Measurements from ENCODE around the gene OR2AT4.
A peak's percentile ranks its signal among the peaks of the same experiment; 100 is the strongest.
"Not testable (repeated sequence)": the region's sequence is repeated elsewhere in the genome, so short reads cannot be mapped to it uniquely, and the experiment has no call there.

The OR2AT4 gene

GRCh38 chr11:75096456-75097172 is at the start of gene OR2AT4:
Gene OR2AT4, minus strand, starts transcription at chr11:75096876.
- no peak for DNase-seq (ENCODE audit: low read depth)

- no peak for DNase-seq (ENCODE audit: low read depth)
Observed at GRCh38 chr11:75145972-75146519, 49.4 kb upstream of the OR2AT4 start.

- no peak for DNase-seq (ENCODE audit: low read depth)
Observed at GRCh38 chr11:75145196-75145971, 48.7 kb upstream of the OR2AT4 start.

DNA sequence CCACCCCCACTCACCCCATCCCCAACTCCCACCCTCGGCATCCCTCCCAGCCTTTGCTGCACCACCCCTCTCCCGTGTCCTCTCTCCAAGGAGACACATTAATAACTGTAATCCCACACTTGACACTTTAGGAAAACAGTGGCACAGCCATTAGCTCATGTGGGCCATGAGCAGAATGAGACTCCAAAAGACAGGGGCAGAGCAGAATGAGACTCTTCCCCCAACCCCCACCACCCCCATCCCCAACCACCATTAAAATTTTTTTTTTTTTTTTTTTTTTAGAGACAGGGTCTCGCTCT is 48.0 kb upstream of the OR2AT4 start:
- DNase-seq (ENCODE audit: low read depth): no peak

GRCh38 chr11:75143420-75143731 is 46.7 kb upstream of the OR2AT4 start:
- DNase-seq (ENCODE audit: low read depth): no peak

DNA sequence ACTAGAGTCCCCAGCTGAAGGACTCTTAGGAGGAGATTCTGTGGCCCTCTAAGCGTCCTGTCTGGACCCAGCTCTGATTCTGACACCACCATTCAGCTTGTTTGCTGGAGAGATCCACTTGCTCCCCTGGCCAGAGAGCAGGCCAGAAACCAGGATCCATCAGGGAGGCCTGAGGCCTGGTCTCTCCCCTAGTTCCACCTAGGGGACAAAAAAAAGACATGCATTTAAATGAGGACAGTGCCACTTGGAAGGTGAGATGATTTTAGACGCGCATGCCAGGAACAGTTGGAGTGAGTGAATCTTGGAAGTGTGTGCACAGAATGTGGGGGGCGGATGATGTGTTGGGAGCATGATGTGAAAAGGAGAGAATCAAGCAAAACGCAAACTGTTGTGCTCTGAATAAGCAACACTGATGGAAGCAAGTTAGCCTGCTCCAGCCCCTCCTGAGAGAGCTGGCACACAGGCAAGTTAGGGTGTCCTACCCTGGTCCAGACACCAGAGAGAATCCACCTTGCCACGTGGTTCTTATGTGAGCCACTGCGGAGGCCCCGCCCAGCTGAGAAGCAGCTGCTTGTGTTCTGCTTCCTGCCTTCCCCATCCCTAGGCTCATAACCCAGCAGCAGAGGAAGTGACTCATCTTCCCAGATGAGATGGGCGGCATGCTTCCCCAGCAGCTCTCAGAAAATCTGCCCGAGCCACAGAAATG is 46.2 kb upstream of the OR2AT4 start:
- peak; percentile 52 for DNase-seq (ENCODE audit: low read depth)

GRCh38 chr11:75141166-75141565 is 44.5 kb upstream of the OR2AT4 start:
- DNase-seq (ENCODE audit: low read depth): no peak

DNA sequence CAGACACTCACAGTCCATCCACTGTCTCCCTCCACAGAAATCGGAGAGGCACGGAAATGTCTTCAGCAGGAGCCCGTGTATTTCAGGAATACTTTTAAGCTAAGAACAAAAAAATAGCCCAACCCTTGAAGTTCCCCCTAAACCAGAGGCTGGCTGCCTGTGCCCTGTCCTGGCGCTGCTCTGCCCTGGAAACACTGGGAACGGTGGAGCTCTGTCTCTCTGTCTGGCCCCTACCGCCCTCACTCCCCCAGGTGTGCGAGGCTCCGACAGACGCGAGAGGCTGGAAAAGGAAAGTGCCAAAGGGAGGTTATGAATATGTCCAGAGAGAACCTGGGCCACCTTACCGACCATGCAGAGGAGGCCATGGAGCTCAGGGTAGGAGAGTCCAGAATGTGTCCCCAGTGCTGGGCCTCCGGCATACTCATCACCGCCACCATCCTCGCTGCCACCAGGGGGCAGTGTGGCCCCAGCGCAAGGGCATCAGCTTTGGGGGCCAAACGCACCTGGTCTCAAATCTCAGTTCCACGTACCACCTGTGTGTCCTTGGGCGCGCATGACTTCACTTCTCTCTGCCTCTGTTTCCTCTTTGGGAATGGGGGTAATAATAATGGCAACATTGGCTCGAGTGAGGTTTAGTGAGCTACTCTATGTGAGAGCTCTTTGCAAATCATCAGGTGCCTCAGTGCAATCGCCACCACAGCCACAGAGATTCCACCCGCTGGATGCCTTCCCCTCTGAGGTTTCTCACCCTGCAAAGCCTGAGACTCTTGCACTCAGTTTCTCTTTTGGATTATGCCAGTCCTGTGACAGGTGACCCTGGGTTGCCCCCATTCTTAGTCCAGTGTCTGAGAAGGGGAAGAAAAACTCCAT is 43.8 kb upstream of the OR2AT4 start:
- peak; percentile 66 for DNase-seq (ENCODE audit: low read depth)

GRCh38 chr11:75135651-75136050 is 39.0 kb upstream of the OR2AT4 start:
- DNase-seq (ENCODE audit: low read depth): no peak

- DNase-seq (ENCODE audit: low read depth): no peak
Observed at GRCh38 chr11:75135021-75135650, 38.5 kb upstream of the OR2AT4 start.

DNA sequence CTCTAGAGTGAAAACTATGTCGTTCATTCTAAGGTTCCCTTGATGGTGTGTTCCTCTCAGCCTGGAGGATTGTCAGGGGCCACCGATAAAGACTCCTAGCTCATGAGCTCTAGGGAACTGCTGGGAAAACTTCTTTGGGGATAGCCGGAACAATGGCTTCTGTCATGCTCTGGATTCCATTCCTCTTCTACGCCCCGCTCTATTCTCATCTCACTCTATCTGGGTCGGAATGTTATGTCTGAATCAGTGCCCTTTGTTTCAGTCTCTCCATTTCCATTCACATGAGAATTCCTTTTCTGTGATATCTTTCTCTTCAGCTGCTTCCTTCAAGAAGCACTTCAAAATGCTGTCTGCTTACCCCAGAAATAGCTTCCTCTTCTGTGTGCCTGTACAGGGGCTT is 37.3 kb upstream of the OR2AT4 start:
- DNase-seq (ENCODE audit: low read depth): no peak

GRCh38 chr11:75132080-75132479 is 35.4 kb upstream of the OR2AT4 start:
- DNase-seq (ENCODE audit: low read depth): no peak

- no peak for DNase-seq (ENCODE audit: low read depth)
Observed at GRCh38 chr11:75126564-75126963, 29.9 kb upstream of the OR2AT4 start.

DNA sequence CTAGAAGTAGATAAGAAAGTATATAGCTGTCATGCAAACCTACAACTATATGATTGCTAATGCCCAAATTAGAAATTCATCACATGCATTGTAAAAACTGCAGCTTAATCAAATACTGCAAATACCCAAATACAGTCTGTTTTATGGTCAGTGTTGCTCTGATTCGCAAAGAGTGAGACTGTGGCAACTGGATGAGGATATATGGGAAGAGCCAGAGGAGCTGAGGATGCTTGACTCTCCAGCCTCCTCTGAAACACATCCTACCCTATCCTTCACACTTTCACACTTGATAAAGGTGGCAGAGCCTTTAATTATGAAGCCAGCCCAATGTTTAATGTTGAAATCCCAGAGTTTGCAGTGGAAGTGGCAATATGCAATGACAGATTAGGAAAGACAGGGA is 21.9 kb upstream of the OR2AT4 start:
- no peak for DNase-seq (ENCODE audit: low read depth)

DNA sequence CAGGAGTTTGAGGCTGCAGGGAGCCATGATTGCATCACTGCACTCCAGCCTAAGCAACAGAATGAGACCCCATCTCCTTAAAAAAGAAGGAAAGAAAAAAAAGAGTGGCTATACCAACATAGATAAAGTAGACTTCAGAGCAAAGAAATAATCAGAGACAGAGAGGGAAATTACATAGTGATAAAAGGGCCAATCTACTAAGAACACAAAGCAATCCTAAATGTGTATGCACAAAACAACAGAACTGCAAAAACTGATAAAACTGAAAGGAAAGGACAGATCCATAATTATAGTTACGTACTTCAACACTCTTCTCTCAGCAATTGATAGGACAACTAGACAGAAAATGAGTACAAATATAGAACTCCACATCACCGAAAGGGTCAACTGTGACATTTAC is 17.8 kb upstream of the OR2AT4 start:
- no peak for DNase-seq (ENCODE audit: low read depth)

DNA sequence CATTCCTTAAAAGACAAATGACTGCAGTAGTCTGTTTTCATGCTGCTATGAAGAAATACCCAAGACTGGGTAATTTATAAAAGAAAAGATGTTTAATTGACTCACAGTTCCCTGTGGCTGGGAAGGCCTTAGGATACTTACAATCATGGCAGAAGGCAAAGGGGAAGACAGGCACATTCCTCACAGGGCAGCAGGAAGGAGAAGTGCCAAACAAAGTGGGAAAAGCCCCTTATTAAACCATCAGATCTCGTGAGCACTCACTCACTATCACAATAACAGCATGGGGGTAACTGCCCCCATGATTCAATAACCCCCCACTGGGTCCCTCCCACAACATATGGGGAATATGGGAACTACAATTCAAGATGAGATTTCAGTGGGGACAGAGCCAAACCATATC is 16.4 kb upstream of the OR2AT4 start:
- no peak for DNase-seq (ENCODE audit: low read depth)

DNA sequence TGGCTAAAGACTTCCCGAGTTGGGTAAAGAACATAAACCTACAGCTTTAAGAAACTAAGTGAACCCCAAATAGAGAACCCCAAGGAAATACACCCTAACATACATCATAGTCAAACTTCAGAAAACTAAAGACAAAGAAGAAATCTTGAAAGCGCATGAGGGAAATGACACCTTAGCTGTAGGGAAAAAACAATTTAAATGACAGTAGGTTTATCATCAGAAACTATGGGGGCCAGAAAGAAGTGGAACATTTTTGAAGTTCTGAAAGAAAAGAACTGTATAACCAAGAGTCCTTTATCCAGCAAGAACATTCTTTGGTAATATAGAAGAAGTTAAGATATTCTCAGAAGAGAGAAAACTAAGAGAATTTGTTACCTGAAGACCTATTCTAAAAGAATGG is 15.5 kb upstream of the OR2AT4 start:
- no peak for DNase-seq (ENCODE audit: low read depth)

- DNase-seq (ENCODE audit: low read depth): no peak
Observed at GRCh38 chr11:75107187-75107586, 10.5 kb upstream of the OR2AT4 start.

DNA sequence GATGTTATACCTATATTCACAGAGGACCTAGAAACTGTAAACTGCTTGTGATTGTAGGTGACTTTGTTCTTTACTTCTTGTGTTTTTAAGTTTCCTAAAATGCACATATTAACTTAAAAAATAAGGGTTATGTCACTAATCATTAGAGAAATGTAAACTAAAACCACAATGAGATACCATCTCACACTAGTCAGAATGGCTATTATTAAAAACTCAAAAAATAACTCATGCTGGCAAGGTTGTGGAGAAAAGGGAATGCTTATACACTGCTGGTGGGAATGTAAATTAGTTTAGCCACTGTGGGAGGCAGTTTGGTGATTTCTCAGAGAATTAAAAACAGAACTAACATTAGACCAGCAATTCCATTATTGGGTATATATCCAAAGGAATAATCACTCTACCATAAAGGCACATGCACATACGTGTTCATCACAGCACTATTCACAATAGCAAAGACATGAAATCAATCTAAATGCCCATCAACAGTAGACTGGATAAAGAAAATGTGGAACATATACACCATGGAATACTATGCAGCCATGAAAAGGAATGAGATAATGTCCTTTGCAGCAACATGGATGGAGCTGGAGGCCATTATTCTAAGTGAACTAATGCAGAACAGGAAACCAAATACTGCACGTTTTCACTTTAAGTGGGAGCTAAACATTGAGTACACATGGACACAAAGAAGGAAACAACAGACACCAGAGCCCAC is 9.4 kb upstream of the OR2AT4 start:
- not testable (repeated sequence) for DNase-seq (ENCODE audit: low read depth)

DNA sequence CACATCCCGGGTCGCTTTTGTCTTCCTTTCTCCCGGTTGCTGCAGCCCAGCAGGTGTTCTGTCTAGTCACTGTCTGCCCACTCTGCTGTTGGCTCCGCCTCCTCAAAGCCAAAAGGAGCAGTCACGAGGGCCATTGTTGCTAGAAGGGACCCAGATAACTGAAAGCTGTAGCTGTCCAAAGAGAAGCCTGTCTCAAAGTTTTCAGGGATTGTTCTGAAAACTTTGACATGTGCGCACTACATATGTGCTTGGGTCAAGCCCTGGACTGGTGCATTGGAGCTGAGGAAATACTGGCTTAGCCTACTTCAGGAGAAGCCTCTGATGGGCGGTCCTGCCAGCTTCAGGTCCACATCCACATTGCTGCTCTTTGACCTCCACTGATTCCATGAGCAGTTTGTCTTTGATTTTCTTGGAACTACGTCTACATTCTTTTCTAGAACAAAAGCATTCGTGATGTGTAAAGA is 8.8 kb upstream of the OR2AT4 start:
- no peak for DNase-seq (ENCODE audit: low read depth)

All from stimulated activated CD8-positive, alpha-beta memory T cell treated with anti-CD3 and anti-CD28 coated beads, Interleukin-12 subunit alpha, Interleukin-12 subunit beta, amount 100 ng/mL, for 1 hour (primary cell).